ENCODE data around the gene POLR1F. TPM values are rescaled to one million over a fixed set of nuclear protein-coding genes. Genes with fewer than 3 reads are reported as not detected.

The POLR1F gene
- total RNA-seq, 1 donor from 2014 or later: 21.1 TPM

- no peak for DNase-seq
These were observed 34.4 kb downstream of the POLR1F start for GRCh38 chr7:19674266-19674960.

- DNase-seq: no peak
These were observed 38.0 kb downstream of the POLR1F start for GRCh38 chr7:19670806-19671205.

GRCh38 chr7:19665399-19666008, 43.3 kb downstream of the POLR1F start:
- peak; percentile 50 for DNase-seq

- no peak for DNase-seq
These were observed 44.9 kb downstream of the POLR1F start for GRCh38 chr7:19663816-19664462.

- DNase-seq: no peak
These were observed 60.0 kb downstream of the POLR1F start for GRCh38 chr7:19648791-19649190.

Other genes starting within 250 kb of the POLR1F start
- not detected in 2 replicates for gene TMEM196, start 64.6 kb upstream of the POLR1F start, total RNA-seq

All from dermis blood vessel endothelial cell (primary cell).